ENCODE measurements around the gene AQP7.

- TF ChIP-seq NFIC (IDR thresholded peaks at IDR 0.05; ENCODE audit: borderline replicate concordance), result no peak
- TF ChIP-seq YY1 (IDR thresholded peaks at IDR 0.05; ENCODE audit: low read depth), result no peak
- no peak for TF ChIP-seq CTCF (IDR thresholded peaks at IDR 0.05)
- TF ChIP-seq EP300 (IDR thresholded peaks at IDR 0.05; ENCODE audit: borderline replicate concordance in 1 of 2, low read depth in 1 of 2, low read length in 1 of 2), result no peak
- TF ChIP-seq USF2 (IDR thresholded peaks at IDR 0.05; ENCODE audit: borderline replicate concordance, low read depth, low read length), result no peak
- TF ChIP-seq POLR2AphosphoS5 (IDR thresholded peaks at IDR 0.05; ENCODE audit: low read depth, low read length), result no peak
- no peak for TF ChIP-seq MEF2A (IDR thresholded peaks at IDR 0.05; ENCODE audit: borderline replicate concordance, low read depth)
- TF ChIP-seq REST (IDR thresholded peaks at IDR 0.05; ENCODE audit: low read depth, low read length), result no peak
- TF ChIP-seq SMC3 (IDR thresholded peaks at IDR 0.05; ENCODE audit: low read depth, low read length), result no peak
- no peak for TF ChIP-seq TEAD4 (IDR thresholded peaks at IDR 0.05; ENCODE audit: borderline replicate concordance, insufficient read depth)
- TF ChIP-seq NRF1 (IDR thresholded peaks at IDR 0.05; ENCODE audit: low read depth, low read length), result no peak
- no peak for TF ChIP-seq ELF1 (IDR thresholded peaks at IDR 0.05)
- no peak for TF ChIP-seq EZH2phosphoT487 (IDR thresholded peaks at IDR 0.05; ENCODE audit: borderline replicate concordance, low read depth)
- TF ChIP-seq FOXJ3 (CRISPR knock-in tag; IDR thresholded peaks at IDR 0.05), result no peak
These were observed 2.5 kb upstream of the AQP7 start for GRCh38 chr9:33404788-33405362.

Data from SK-N-SH (cell line).